H9 (cell line): ENCODE data around the gene TCF7L2. TPM values are rescaled to one million over a fixed set of nuclear protein-coding genes. Genes with fewer than 3 reads are reported as not detected.

Experiments
- DNase-seq: peaks from one replicate; pipeline ENCODE4 v3.0.0-alpha.2; 2017
- H2AFZ ChIP-seq: one replicate; pipeline ENCODE4 v1.6.1; 2013; ENCODE audit warnings: mild to moderate bottlenecking, low read length, control low read depth, moderate library complexity
- H2AK5ac ChIP-seq: 2 replicates; pipeline ENCODE4 v1.6.1; 2013; ENCODE audit warnings: low read length, control low read depth, mixed read lengths; ENCODE audit not compliant: insufficient read length
- H2BK120ac ChIP-seq: one replicate; pipeline ENCODE4 v1.6.1; 2013; ENCODE audit warnings: low read depth, mild to moderate bottlenecking, low read length, control low read depth, inconsistent platforms; ENCODE audit not compliant: poor library complexity, severe bottlenecking
- H2BK12ac ChIP-seq: 2 replicates; pipeline ENCODE4 v1.6.1; 2013; ENCODE audit warnings: low read length, control low read depth, mixed read lengths, low read depth; ENCODE audit not compliant: insufficient read length
- H2BK15ac ChIP-seq: 2 replicates; pipeline ENCODE4 v1.6.1; 2013; ENCODE audit warnings: low read depth, low read length, control low read depth
- H2BK20ac ChIP-seq: one replicate; pipeline ENCODE4 v1.6.1; 2013; ENCODE audit warnings: low read depth, mild to moderate bottlenecking, low read length, control low read depth, inconsistent platforms; ENCODE audit not compliant: poor library complexity, severe bottlenecking
- H2BK5ac ChIP-seq: 2 replicates; pipeline ENCODE4 v1.6.1; 2013; ENCODE audit warnings: low read length, control low read depth, mixed read lengths; ENCODE audit not compliant: insufficient read length
- H3K14ac ChIP-seq: 2 replicates; pipeline ENCODE4 v1.6.1; 2013; ENCODE audit warnings: low read length, control low read depth; ENCODE audit not compliant: insufficient read depth
- H3K18ac ChIP-seq: 2 replicates; pipeline ENCODE4 v1.6.1; 2013; ENCODE audit warnings: low read depth, mild to moderate bottlenecking, mixed read lengths, low read length, control low read depth; ENCODE audit not compliant: insufficient read length
- H3K23ac ChIP-seq: 2 replicates; pipeline ENCODE4 v1.6.1; 2013; ENCODE audit warnings: low read length, control low read depth, mixed read lengths, low read depth; ENCODE audit not compliant: insufficient read length
- H3K23me2 ChIP-seq: 2 replicates; pipeline ENCODE4 v1.6.1; 2013; ENCODE audit warnings: low read depth, mild to moderate bottlenecking, mixed read lengths, low read length, control low read depth; ENCODE audit not compliant: insufficient read length, poor library complexity, severe bottlenecking
- H3K27ac ChIP-seq: 2 replicates; pipeline ENCODE4 v1.5.1; 2013; ENCODE audit warnings: low read length, control low read depth, mixed read lengths, low read depth; ENCODE audit not compliant: insufficient read length
- H3K27me3 ChIP-seq: 2 replicates; pipeline ENCODE4 v1.6.1; 2013; ENCODE audit warnings: low read length, control low read depth, inconsistent platforms; ENCODE audit not compliant: insufficient read depth
- H3K4ac ChIP-seq: 2 replicates; pipeline ENCODE4 v1.6.1; 2013; ENCODE audit warnings: low read depth, mild to moderate bottlenecking, control low read depth, inconsistent platforms, low read length, moderate library complexity
- H3K4me1 ChIP-seq: 2 replicates; pipeline ENCODE4 v1.6.1; 2013; ENCODE audit warnings: low read length, control low read depth, inconsistent platforms; ENCODE audit not compliant: insufficient read depth
- H3K4me2 ChIP-seq: 2 replicates; pipeline ENCODE4 v1.6.1; 2013; ENCODE audit warnings: low read length, control low read depth, mixed read lengths; ENCODE audit not compliant: insufficient read length, insufficient read depth
- H3K56ac ChIP-seq: 2 replicates; pipeline ENCODE4 v1.6.1; 2013; ENCODE audit warnings: low read depth, mild to moderate bottlenecking, mixed read lengths, low read length, control low read depth; ENCODE audit not compliant: insufficient read length
- H3K79me1 ChIP-seq: 2 replicates; pipeline ENCODE4 v1.6.1; 2013; ENCODE audit warnings: low read depth, mild to moderate bottlenecking, moderate library complexity, low read length, control low read depth, inconsistent platforms; ENCODE audit not compliant: insufficient read depth, poor library complexity, severe bottlenecking
- H3K79me2 ChIP-seq: 2 replicates; pipeline ENCODE4 v1.6.1; 2013; ENCODE audit warnings: low read length, control low read depth, inconsistent platforms; ENCODE audit not compliant: insufficient read depth
- H3K9ac ChIP-seq: 2 replicates; pipeline ENCODE4 v1.6.1; 2013; ENCODE audit warnings: low read length, control low read depth, mixed read lengths; ENCODE audit not compliant: insufficient read length; ENCODE audit errors: extremely low read depth
- H3K9me3 ChIP-seq: one replicate; pipeline ENCODE4 v1.6.1; 2013; ENCODE audit warnings: low read depth, low read length, inconsistent platforms; ENCODE audit not compliant: control insufficient read depth
- H3T11ph ChIP-seq: one replicate; pipeline ENCODE4 v1.6.1; 2013; ENCODE audit warnings: mild to moderate bottlenecking, low read length, control low read depth, inconsistent platforms
- H4K20me1 ChIP-seq: one replicate; pipeline ENCODE4 v1.6.1; 2013; ENCODE audit not compliant: control insufficient read depth, insufficient read length, insufficient read depth
- H4K5ac ChIP-seq: 2 replicates; pipeline ENCODE4 v1.6.1; 2013; ENCODE audit warnings: low read depth, mild to moderate bottlenecking, mixed read lengths, low read length, control low read depth; ENCODE audit not compliant: insufficient read length
- H4K8ac ChIP-seq: replicated peaks from 2 replicates; pipeline ENCODE4 v1.6.1; 2013; ENCODE audit warnings: low read length, control low read depth, mixed read lengths, low read depth; ENCODE audit not compliant: insufficient read length
- H4K91ac ChIP-seq: 2 replicates; pipeline ENCODE4 v1.6.1; 2013; ENCODE audit warnings: low read depth, mild to moderate bottlenecking, moderate library complexity, mixed read lengths, low read length, control low read depth; ENCODE audit not compliant: insufficient read length
- H3K27ac Mint-ChIP-seq, 3 experiments: 2 replicates in 2 of 3; 3 replicates in 1 of 3; pipeline ENCODE4 v1.8.0; 2020 to 2021; ENCODE audit warnings: mixed read lengths in 3 of 3, mild to moderate bottlenecking in 1 of 3, moderate library complexity in 1 of 3
- H3K27me3 Mint-ChIP-seq: 2 replicates; pipeline ENCODE4 v1.8.0; 2021; ENCODE audit warnings: low read depth, mild to moderate bottlenecking, moderate library complexity, mixed read lengths
- H3K36me3 Mint-ChIP-seq, 3 experiments: 2 replicates in 2 of 3; 3 replicates in 1 of 3; pipeline ENCODE4 v1.8.0; 2020 to 2021; ENCODE audit warnings: low read depth in 3 of 3, mixed read lengths in 3 of 3; ENCODE audit not compliant: insufficient read depth in 1 of 3
- H3K4me1 Mint-ChIP-seq, 2 experiments: 2 replicates each; pipeline ENCODE4 v1.8.0; 2020; ENCODE audit warnings: mixed read lengths in 2 of 2
- H3K4me3 Mint-ChIP-seq, 2 experiments: 2 replicates in 1 of 2; 3 replicates in 1 of 2; pipeline ENCODE4 v1.8.0; 2020 to 2021; ENCODE audit warnings: mild to moderate bottlenecking in 2 of 2, mixed read lengths in 2 of 2, moderate library complexity in 1 of 2
- H3K9me3 Mint-ChIP-seq, 2 experiments: 2 replicates in 1 of 2; 3 replicates in 1 of 2; pipeline ENCODE4 v1.8.0; 2020; ENCODE audit warnings: mild to moderate bottlenecking in 2 of 2, mixed read lengths in 2 of 2, moderate library complexity in 1 of 2
- CTCF ChIP-seq: fragments of 200-600 bp; sonication (generic); conservative IDR thresholded peaks from 3 replicates; pipeline ENCODE4 v1.8.0; 2021; ENCODE audit warnings: antibody characterized with exemption, mild to moderate bottlenecking
- WGBS: extraction: QIAGEN DNeasy Blood & Tissue Kit; methylation state at CpG from one replicate; pipeline ENCODE4 v1.1.7; 2013; ENCODE audit warnings: missing lambda C conversion rate, low lambda C conversion rate, mixed read lengths; ENCODE audit not compliant: insufficient read length; ENCODE audit errors: extremely low coverage; 5-methylcytosine and 5-hydroxymethylcytosine counted together
- total RNA-seq: library from RNA; stranded (reverse); gene quantifications from 2 replicates; pipeline ENCODE4 v1.2.1, GENCODE V29; 2021

The TCF7L2 gene
- total RNA-seq, 1 experiment from 2014 or later: 71.1 TPM

- H3K27me3 ChIP-seq: no peaks in the 10 kb centered on the region
- no peak overlapping the region for H3K56ac ChIP-seq
- H3K79me1 ChIP-seq: peaks cover 5% of the 10 kb centered on the region
- no peak overlapping the region for H3K18ac ChIP-seq
- no peak overlapping the region for H3K4ac ChIP-seq
- H3K27ac ChIP-seq: no peak overlapping the region
- no peak overlapping the region for H3K23ac ChIP-seq
- Mint-ChIP-seq H3K4me1 (peaks cover 73 to 83% of the 10 kb centered on the region in 2 experiments), H3K4me3 (peak overlapping the region; percentile 56 to 80), H3K9me3 (no peaks in the 10 kb centered on the region), H3K27me3 (no peaks in the 10 kb centered on the region), H3K36me3 (no peaks in the 10 kb centered on the region), H3K27ac (no peak overlapping the region)
- H3K9ac ChIP-seq: no peak overlapping the region
- no peak overlapping the region for H4K5ac ChIP-seq
- no peak overlapping the region for H2BK15ac ChIP-seq
- H3K23me2 ChIP-seq: peaks cover 4% of the 10 kb centered on the region
- H4K8ac ChIP-seq: no peak overlapping the region
- H2BK5ac ChIP-seq: no peak overlapping the region
- no peaks in the 10 kb centered on the region for H3K9me3 ChIP-seq
- H3K4me1 ChIP-seq: peaks cover 14% of the 10 kb centered on the region; the same call in 1 of the 2 replicates
- no peak overlapping the region for H4K91ac ChIP-seq
- no peak overlapping the region for H2BK120ac ChIP-seq
- WGBS: no CpG with 5 or more reads among the region's 53 CpGs
- H2AK5ac ChIP-seq: no peak overlapping the region
- peak; percentile 70 for TF ChIP-seq CTCF
- DNase-seq: peak; percentile 70
- no peak overlapping the region for H2AFZ ChIP-seq
- H3K79me2 ChIP-seq: peaks cover 6% of the 10 kb centered on the region; the same call in 1 of the 2 replicates
- no peaks in the 10 kb centered on the region for H4K20me1 ChIP-seq
- no peak overlapping the region for H2BK20ac ChIP-seq
- H3K14ac ChIP-seq: no peak overlapping the region
- no peak overlapping the region for H2BK12ac ChIP-seq
- no peak overlapping the region for H3T11ph ChIP-seq
- peak overlapping the region; percentile 73 for H3K4me2 ChIP-seq
Observed at GRCh38 chr10:113126229-113127201, 176.5 kb downstream of the TCF7L2 start.
